ENCODE results near the gene CCNJL.

DNA sequence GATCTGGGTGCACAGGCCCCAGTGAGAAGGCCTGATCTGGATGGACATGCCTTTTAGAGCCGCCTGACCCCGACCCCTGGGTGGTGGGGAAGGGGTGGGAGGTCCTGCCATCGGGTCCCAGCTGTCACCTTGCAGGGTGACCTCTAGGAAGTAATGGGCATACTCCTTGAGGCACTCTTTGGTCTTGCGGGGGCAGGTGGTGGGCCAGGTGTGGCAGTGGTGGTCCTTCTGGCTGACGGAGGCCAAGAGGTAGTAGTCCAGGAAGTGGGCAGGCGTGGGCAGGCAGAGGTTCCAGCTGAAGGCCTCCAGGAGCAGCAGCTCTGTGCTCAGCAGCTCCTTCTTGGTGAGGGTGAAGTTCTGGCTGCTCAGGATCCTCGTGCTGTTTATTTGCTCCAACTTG, 53.0 kb downstream of the CCNJL start:
- TF ChIP-seq, protein P1, sequence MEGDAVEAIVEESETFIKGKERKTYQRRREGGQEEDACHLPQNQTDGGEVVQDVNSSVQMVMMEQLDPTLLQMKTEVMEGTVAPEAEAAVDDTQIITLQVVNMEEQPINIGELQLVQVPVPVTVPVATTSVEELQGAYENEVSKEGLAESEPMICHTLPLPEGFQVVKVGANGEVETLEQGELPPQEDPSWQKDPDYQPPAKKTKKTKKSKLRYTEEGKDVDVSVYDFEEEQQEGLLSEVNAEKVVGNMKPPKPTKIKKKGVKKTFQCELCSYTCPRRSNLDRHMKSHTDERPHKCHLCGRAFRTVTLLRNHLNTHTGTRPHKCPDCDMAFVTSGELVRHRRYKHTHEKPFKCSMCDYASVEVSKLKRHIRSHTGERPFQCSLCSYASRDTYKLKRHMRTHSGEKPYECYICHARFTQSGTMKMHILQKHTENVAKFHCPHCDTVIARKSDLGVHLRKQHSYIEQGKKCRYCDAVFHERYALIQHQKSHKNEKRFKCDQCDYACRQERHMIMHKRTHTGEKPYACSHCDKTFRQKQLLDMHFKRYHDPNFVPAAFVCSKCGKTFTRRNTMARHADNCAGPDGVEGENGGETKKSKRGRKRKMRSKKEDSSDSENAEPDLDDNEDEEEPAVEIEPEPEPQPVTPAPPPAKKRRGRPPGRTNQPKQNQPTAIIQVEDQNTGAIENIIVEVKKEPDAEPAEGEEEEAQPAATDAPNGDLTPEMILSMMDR (IDR thresholded peaks at IDR 0.05), result no peak
- no peak for TF ChIP-seq ZFX (IDR thresholded peaks at IDR 0.05; ENCODE audit: borderline replicate concordance)

Data from 22Rv1 (cell line).